ENCODE data around the gene ZNF587. TPM values are rescaled to one million over a fixed set of nuclear protein-coding genes. Genes with fewer than 3 reads are reported as not detected.
"Not testable (repeated sequence)": the region's sequence is repeated elsewhere in the genome, so short reads cannot be mapped to it uniquely, and the experiment has no call there.

The ZNF587 gene
- total RNA-seq, result 10 to 100 TPM; 13.2 to 27.5 (median 16.3) TPM

GRCh38 chr19:57849666-57850473 is at the start of gene ZNF587:
Gene ZNF587, plus strand, starts transcription at chr19:57849859. Its CDS starts 180 bp downstream, at chr19:57850039.
- H3K27me3 ChIP-seq; H3K9me3 ChIP-seq; intact Hi-C loops (cut with DNase I): not testable (repeated sequence)
- peak within 1 kb of the TSS; percentile 70 to 82 (median 74) for H3K4me3 ChIP-seq
- DNase-seq, result peak; percentile 7
- 0 to 2% methylated on average over 9 to 19 of the region's 42 CpGs for WGBS, 2 donors
- TF ChIP-seq POLR2A (IDR thresholded peaks at IDR 0.05), result peak in 1 of 4 donors; percentile 47
- H3K4me1 ChIP-seq, result peaks cover 0 to 18% (median 11%) of the 10 kb centered on the region in 3 donors
- H3K27ac ChIP-seq, result peak within 1 kb of the TSS; percentile 81 to 88 (median 84)
- peaks cover 0 to 23% (median 0%) of the 10 kb centered on the region in 3 donors for H3K36me3 ChIP-seq

GRCh38 chr19:57800696-57801095 is 49.0 kb upstream of the ZNF587 start:
- peaks cover 17 to 76% (median 42%) of the 10 kb centered on the region in 3 donors for H3K4me1 ChIP-seq

GRCh38 chr19:57802269-57802668 is 47.4 kb upstream of the ZNF587 start:
- no peak for DNase-seq
- no peaks in the 10 kb centered on the region for H3K27me3 ChIP-seq
- H3K9me3 ChIP-seq, result no peaks in the 10 kb centered on the region
- 45 to 60% methylated on average over 4 of the region's 4 CpGs for WGBS, 2 donors
- peak overlapping the region; percentile 73 to 91 (median 88) for H3K27ac ChIP-seq
- H3K36me3 ChIP-seq, result peaks cover 0 to 19% (median 0%) of the 10 kb centered on the region in 3 donors
- no peak overlapping the region for H3K4me3 ChIP-seq
- TF ChIP-seq CTCF (IDR thresholded peaks at IDR 0.05), result no peak
- TF ChIP-seq POLR2A (IDR thresholded peaks at IDR 0.05), result no peak
- intact Hi-C loops (cut with DNase I), result no loop called here
- peaks cover 17 to 85% (median 46%) of the 10 kb centered on the region in 3 donors for H3K4me1 ChIP-seq

More at GRCh38 chr19:57800696-57801095, 49.0 kb upstream of the ZNF587 start:
- 67 to 90% methylated on average over 4 to 5 of the region's 5 CpGs for WGBS, 2 donors
- no peak for DNase-seq
- Histone ChIP-seq H3K27ac (peak overlapping the region; percentile 47 to 91 (median 88)), H3K36me3 (peaks cover 4 to 22% (median 4%) of the 10 kb centered on the region in 3 donors), H3K4me3 (no peak overlapping the region), H3K27me3 (no peaks in the 10 kb centered on the region), H3K9me3 (no peaks in the 10 kb centered on the region)
- TF ChIP-seq POLR2A (IDR thresholded peaks at IDR 0.05) (no peak), CTCF (IDR thresholded peaks at IDR 0.05) (no peak)
- intact Hi-C loops (cut with DNase I), result no loop called here

GRCh38 chr19:57803265-57803593 is 46.4 kb upstream of the ZNF587 start:
- H3K36me3 ChIP-seq, result peaks cover 0 to 23% (median 4%) of the 10 kb centered on the region in 3 donors
- no peak for DNase-seq
- 11 to 12% methylated on average over 6 of the region's 6 CpGs for WGBS, 2 donors
- intact Hi-C loops (cut with DNase I), result no loop called here
- peak overlapping the region; percentile 33 to 67 (median 56) for H3K4me3 ChIP-seq
- no peaks in the 10 kb centered on the region for H3K27me3 ChIP-seq
- H3K4me1 ChIP-seq, result peaks cover 17 to 84% (median 46%) of the 10 kb centered on the region in 3 donors
- peak overlapping the region in 3 of 4 donors; percentile 87 to 91 (median 89) for H3K27ac ChIP-seq
- no peak for TF ChIP-seq CTCF (IDR thresholded peaks at IDR 0.05)
- no peak for TF ChIP-seq POLR2A (IDR thresholded peaks at IDR 0.05)
- H3K9me3 ChIP-seq, result no peaks in the 10 kb centered on the region

GRCh38 chr19:57803594-57804325 is 45.9 kb upstream of the ZNF587 start:
- TF ChIP-seq POLR2A (IDR thresholded peaks at IDR 0.05) (no peak), CTCF (IDR thresholded peaks at IDR 0.05) (no peak)
- H3K4me1 ChIP-seq, result peaks cover 17 to 78% (median 45%) of the 10 kb centered on the region in 3 donors
- intact Hi-C loops (cut with DNase I), result no loop called here
- peak overlapping the region; percentile 33 to 67 (median 56) for H3K4me3 ChIP-seq
- H3K27me3 ChIP-seq, result no peaks in the 10 kb centered on the region
- WGBS, 2 donors, result 3 to 9% methylated on average over 18 to 19 of the region's 19 CpGs
- peaks cover 0 to 27% (median 4%) of the 10 kb centered on the region in 3 donors for H3K36me3 ChIP-seq
- H3K9me3 ChIP-seq, result no peaks in the 10 kb centered on the region
- DNase-seq, result no peak
- peak overlapping the region; percentile 87 to 91 (median 90) for H3K27ac ChIP-seq

All from esophagus squamous epithelium (tissue), 5 donors.